KBM-7 (cell line): ENCODE measurements around the gene FADS3.
"Not testable (repeated sequence)": the region's sequence is repeated elsewhere in the genome, so short reads cannot be mapped to it uniquely, and the experiment has no call there.

Experiments
- DNase-seq: peaks from one replicate; pipeline ENCODE4 v3.0.0-alpha.2; 2015
- in situ Hi-C: fragments of 300-500 bp; cut with MboI; formaldehyde crosslinking; loops from 2 replicates; pipeline ENCODE4 v1.14.3; 2020; ENCODE audit warnings: low sequenced_read_pairs, low pct_unique_long_range_greater_than_20kb, mixed read lengths

FADS3 gene

DNA sequence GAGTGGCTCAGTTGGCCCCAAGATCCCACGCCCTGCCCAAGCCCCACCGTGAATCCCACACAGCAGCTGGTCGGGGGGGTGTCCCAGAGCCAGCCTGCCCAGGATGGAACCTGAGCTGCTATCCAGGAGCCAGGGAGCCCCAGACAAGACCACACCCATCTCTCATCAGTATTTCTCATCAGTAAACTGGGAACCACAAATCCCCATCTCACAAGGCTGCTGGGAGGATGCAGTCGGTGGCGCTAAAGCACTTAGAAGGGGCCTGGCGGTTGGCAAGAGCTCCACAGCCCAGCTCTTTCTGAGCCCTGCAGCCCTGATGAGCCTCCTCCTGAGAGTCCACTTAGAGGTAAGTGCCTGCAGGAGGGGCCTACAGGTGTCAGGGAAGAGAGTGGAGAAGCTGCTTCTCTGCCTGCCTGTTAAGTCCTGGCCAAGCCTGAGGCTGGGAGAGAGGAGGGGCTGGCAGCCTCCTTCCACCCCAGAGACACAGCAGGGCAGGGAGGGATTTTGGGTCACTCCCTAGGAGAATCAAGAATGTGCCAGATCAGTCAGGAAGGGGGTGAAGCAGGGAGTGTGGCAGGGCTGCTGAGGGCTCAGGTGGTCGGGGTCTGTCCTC is 6.1 kb downstream of the FADS3 start:
- DNase-seq: peak; percentile 20
- in situ Hi-C loops: no loop called here

DNA sequence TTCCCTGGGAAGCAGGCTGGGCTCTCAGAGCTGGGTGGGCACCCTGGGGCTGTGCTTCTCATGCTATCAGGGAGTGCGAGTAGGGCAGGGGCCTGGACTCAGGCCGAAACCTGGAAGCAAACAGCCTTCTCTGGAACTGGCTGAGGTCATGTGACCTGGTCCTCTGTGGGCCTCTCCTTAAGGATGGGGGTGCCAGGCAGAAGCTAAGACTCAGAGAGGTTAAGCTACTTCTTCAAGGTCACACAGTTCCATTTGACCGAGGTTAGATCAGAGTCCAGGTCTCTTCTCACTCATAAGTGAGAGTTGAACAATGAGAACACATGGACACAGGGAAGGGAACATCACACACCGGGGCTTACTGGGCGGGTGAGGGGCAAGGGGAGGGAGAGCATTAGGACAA is 7.4 kb downstream of the FADS3 start:
- in situ Hi-C loops: no loop called here
- no peak for DNase-seq

DNA sequence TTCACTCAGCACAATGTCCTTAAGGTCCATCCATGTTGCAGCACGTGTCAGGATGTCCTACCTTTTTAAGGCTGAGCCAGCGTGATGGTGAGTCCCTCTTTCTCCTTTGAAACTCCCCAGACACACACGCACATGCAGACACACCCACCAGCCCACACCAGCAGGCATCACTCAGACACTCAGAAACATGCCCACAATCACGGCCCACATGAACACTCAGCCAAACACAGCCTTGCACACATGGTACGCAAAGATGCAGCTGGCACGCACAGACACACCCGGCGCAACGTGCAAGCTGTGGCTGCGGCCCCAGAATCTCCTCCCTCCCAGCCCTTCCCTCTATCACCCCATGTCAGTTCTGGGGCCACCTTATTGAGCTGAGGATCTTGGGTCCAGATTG is 8.0 kb downstream of the FADS3 start:
- DNase-seq: no peak
- in situ Hi-C loops: no loop called here

DNA sequence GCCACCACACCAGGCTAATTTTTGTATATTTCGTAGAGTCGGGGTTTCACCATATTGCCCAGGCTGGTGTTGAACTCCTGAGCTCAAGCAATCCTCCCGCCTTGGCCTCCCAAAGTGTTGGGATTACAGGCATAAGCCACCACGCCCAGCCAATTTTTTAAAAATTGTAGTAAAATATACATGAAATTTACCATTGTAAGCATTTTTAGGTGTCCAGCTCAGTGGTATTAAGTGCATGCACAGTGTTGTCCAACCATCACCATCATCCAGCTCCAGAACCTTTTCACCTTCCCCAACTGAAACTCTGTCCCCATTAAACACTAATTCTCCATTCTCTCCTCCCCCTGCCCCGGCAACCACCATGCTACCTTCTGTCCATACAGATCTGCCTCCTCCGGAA is 8.5 kb downstream of the FADS3 start:
- DNase-seq: no peak
- in situ Hi-C loops: no loop called here

DNA sequence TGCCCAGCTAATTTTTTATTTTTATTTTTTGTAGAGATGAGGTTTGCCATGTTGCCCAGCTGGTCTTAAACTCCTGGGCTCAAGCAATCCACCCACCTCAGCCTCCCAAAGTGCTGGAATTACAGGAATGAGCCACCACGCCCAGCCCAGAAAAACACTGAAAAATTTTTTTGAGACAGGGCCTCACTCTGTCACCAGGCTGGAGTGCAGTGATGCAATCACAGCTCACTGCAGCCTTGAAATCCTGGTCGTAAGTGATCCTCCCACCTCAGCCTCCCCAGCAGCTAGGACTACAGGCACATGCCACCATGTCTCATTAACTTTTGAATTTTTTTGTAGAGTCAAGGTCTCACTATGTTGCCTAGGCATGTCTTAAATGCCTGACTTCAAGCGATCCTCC is 9.1 kb downstream of the FADS3 start:
- in situ Hi-C loops, DNase-seq: not testable (repeated sequence)

DNA sequence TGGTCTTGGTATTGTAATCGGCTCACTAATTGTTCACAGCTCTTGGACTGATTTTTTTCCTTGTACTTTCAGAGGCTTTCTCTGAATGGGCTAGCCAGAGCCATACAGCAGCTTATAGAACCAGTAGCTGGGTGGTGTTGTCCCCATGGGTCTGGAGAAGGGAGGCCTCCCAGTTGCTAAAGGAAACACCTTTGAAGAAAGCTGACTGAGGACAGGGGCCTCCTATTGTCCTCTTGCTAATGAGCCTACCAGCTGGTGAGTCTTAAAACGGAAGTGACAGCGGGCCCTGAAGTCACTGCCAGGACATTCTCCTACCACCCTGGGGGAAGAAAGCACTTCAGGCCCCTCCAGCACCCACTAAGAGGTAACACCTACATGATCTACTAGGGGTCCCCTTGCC is 9.9 kb downstream of the FADS3 start:
- no peak for DNase-seq
- in situ Hi-C loops: no loop called here

DNA sequence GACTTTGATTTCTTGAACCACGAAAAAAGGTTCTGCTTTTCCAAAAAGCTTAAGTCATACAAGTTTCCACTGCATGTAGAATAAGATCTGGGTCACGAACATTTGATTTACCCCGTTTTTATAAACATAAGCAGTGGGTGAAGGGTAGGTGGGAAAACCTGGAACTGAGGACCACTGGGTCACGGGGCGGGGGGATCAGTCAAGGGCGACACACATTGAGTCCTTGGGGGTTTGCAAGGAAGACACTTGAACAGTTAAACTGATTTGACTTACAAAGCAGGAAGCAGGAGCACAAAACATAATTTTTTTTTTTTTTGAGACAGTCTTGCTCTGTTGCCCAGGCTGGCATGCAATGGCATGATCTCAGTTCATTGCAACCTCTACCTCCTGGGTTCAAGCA is 10.9 kb downstream of the FADS3 start:
- in situ Hi-C loops: no loop called here
- no peak for DNase-seq

DNA sequence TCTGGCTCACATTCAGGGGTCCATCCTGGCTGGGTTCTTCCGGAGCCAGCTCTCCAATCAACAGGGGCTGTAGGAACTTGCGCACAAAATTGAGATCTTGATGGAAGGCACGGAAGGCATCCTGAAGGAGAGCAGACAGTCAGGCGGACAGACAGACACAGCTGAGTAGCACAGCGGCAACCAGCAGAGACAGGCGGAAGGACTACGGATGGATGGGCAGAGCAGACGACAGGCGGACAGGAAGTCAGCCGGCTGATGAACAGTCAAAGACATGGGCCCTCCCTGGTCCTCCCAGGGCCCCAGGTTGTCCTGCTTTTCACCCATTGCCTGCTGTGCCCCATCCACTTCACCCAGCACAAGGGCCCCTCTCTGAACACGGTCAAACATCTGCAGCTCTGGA is 11.3 kb downstream of the FADS3 start:
- in situ Hi-C loops: no loop called here
- no peak for DNase-seq

DNA sequence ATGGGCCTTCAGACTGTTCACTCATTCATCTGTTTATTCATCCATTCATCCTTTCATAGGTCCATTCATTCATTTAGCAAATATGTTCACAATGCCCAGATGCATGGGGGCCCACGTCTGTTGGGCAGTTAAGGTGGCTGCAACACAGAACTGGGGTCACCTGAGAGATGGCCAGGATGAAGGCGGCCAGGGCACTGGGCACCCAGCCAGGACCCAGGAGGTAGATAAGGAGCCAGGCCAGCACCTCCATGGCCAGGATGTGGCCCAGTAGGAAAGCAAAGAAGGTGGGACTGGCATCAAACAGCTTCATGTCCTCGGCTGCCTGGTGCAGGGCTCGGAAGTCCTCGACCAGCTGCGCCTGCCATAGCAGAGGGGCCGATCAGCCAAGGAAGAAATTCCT is 12.2 kb downstream of the FADS3 start:
- no peak for DNase-seq
- in situ Hi-C loops: no loop called here

DNA sequence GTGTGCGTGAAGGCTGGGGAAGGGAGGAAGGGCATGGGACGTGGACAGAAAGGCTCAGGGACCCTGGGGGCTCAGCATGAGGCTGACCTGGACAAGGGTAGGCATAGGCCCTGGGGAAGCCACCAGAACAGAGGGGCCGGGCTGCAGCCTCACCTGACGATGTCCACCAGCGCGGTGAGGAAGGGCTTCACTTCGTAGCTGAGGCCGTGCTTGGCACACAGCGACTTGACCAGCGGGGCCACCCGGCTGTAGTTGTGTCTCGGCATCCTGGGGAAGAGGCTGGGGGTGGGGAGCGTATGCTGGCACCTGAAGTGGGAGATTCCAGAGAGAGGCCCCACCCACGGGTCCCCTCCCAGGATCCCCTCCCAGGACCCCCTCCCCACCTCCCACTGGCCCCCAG is 15.6 kb downstream of the FADS3 start:
- DNase-seq: no peak
- in situ Hi-C loops: no loop called here

DNA sequence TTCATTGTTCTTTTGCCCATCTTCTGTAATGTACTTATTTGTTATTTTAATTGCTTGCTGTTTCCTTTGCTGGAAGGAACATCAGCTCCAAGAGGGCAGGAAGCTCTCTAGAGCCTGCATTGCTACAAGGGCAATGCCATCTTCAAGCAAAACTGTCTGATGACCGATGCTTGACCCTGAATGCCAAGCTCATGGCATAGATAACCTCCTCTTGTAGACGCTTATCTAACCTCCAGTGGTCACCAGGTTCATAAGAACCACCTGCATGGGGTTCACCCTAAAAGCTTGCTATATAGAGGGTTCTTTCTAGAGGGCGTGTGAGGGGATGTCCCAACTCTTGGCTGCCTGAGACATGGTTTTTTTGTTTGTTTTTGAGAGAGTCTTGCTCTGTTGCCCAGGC is 16.5 kb downstream of the FADS3 start:
- in situ Hi-C loops: no loop called here
- no peak for DNase-seq

DNA sequence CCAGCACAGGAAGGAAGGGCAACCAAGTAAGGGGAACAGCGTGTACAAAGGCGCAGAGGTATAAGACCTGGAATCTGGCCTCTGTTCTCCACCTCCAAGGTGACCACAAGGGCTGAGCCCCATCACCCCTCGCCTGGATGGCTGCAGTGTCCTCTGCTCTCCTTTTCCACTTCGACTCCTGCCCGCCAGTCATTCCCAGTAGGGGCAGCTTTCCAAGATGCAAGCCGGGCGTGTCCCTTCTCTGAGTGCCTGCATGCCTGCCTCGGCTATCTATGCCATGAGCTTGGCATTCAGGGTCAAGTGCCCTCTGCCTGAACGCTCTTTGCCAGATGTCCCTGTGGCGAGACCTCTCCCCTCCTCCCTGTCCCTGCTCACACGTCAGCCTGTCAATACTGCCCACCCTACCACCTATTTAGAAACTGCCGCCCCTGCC is 17.0 kb downstream of the FADS3 start:
- DNase-seq: no peak
- in situ Hi-C loops: no loop called here

DNA sequence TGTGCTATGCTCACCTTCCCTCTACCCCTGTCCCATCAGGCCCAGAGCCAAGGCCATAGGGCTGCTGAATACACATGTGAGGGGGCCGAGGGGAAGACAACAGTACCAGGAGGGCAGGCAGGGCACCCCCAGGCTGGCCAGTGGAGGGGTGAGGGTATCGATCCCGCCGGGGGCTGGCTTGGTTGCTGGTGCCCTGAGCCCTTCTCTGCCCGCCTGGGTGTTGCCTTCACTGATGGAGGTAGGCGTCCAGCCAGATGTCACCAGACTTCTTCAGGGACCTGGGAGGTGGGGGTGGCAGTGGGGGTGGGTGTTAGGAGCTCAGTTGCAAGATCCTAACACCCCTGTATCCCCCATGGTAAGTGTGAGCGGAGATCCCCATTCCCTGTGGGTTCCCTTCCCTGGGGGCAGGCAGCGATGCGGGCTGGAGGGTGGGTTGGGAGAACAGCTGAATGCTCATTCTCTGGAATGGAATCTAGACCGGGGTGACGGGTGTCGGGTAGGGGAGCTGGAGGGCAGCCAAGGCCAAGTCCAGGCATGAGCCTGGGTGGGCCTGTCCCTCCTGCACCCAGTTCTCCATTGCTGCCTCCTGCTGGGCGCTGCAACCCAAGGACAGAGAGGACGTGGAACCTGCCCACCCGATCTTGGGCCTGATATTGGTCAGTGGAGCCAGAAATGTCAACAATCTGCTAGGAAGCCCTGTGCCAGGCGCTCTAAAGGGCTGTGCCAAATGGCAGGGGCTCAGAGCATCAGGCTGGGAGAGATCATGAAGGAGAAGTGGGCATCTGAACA is 17.6 kb downstream of the FADS3 start:
- DNase-seq: no peak
- in situ Hi-C loops: no loop called here

DNA sequence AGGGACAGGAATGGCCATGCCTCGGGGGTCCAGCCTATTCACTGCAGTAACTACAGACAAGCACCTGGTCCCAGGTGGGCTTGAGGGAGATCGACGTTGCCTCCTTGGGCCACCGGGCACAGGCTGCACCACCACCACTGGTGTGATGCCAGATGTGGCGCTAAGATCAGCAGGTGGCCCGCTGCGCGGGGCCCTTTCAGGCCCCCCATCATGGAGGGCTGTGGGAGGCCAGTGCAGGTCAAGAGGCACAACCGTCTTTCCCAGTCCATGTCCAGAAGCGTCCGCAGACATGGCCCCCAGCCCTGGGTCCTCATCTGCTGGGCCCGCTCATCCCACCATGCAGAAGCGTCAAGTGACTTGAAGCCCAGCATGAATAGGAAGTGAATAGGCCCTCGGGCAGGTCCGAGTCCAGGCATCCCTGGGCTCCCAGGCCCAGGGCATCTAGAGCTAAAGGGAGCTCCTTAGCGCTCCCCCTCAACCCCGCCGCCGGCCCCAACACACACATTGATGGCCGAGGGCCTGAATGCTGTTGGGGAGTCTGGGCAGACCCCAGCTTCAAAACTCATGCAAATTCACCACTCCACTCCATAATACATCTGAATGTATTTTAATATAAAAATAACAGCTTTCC is 18.3 kb downstream of the FADS3 start:
- in situ Hi-C loops: no loop called here
- DNase-seq: no peak

DNA sequence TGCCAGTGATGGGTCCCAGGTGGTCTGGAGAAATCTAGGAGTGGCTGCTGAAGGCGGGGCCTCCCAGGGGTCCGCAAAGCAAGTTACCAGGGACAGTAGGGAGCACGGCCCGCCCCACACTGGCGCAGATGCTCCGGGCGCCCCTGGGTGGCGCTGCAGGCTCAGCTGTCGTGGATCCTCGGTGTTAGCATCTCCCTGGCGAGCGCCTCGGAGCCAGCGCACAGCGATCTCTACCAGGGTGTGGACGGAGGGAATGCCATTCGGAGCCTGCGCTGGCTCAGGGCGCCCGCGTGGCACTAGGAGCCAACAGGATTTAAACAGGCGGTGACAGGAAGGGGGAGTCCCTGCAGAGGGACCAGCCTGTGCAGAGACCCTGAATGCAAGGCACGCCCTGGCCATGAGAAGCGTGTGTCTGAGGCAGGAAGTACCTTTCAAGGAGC is 20.2 kb downstream of the FADS3 start:
- DNase-seq: peak; percentile 86
- in situ Hi-C loops: no loop called here

DNA sequence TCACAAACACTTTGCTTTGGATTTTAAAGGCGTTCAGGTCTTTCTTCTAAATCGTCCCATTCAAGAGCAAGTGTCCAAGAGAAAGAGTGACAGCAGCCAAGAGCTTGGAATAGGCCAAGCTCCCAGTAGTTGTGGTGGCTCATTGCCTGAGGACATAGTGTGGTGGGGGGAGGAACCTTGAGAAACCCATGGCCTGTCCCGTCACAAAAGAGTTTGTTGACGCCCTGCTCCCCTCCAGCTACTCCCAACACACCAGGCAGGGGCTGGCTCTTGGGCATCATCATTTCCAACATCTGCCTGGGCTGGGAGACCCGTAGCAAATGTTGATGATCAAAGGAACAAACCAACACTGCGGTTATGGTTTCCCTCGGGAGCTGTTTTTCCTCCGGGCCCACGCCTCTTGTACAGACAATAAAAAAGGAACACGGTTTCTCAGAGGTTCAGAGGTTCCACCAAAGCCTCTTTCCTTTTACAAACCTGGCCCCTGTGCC is 20.8 kb downstream of the FADS3 start:
- in situ Hi-C loops: no loop called here
- DNase-seq: no peak

DNA sequence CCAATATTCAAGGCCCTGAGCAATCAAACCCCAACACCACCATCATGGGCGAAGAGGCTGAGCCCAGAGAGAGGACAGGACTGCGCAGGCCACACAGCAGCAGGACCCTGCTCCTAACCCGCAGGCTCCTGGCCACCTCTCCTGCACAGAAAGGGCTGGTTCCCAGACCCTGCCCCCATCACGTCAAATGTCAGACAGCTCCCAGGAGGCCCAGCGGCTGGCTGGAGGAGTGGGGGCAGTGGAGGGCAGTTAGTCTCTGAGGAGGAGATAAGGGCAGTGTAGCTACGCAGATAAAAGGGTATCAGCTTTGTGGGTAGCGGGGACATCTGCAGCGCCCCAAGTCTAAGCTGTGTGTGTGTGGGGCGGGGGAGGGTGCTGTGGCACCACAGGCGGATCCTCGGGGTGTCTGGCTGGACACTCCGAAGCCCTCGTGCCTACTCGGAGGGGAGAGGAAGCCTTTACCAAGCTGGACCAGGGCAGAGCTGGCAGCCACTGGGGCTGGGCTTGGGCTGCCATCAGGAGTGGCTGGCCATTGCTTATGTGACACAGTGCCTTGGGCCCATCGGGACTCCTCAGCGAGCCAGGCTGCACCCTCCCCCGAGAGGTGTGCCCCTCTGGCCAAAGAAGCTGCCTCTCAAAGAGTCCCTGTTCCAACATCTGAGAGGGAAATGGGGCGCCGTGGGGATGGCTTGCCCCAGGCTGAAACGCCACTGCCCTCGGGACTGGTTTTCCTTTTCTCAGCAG is 21.5 kb downstream of the FADS3 start:
- DNase-seq: no peak
- in situ Hi-C loops: no loop called here

DNA sequence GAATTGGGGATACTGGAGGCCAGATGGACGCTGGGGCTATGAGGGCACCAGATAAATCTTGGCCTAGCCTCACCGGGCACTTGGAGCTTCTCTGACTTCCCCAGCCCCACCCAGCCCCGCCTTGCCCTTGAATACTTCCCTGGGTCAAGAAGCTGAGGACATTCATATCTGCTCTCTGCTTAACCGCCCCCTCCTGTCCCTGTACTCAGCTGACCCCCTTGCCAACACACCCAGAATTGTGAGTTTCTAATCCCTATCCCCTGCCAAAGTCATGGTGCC is 22.0 kb downstream of the FADS3 start:
- in situ Hi-C loops: no loop called here
- DNase-seq: no peak

DNA sequence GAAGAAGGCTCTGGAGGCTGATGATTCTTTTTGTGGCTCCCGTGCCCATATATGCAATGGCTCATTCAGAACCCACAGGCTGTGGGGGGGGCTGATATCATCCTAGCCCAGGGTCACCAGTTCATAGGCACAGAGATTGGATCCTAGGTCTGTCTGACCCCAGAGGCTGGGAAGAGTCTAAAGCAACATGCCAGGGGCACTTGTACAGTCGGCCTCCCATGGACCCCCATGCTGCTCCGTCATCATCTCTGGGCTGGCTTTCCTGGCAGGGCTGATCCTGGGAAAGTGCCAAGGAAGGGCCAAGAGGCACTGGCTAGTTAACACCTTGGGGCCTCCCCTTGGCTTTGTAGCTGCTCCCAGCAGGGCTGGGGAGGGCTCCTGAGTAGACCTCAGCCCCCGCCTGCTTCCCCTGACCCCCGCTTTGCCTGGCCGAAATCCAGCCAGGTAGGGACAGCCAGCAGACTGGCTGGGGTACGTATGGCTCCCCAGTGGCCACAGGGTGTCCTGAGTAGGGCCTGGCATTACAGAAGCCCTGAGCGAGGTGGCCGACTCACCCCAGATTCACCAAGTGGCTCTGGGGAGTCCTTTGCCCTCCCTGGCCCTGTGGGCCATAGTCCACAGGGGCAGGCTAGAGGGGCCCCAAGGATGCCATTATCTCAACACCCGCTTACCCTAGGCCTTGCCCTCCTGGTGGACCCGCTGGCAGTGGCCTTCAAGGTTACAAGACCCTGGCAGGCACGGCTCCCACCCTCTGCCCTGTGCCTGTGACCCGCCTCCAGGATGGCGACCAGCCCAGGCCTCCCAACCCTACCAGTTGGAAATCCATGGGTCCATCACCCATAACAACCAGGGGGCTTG is 22.5 kb downstream of the FADS3 start:
- DNase-seq: no peak
- in situ Hi-C loops: no loop called here
